ENCODE results near the gene TBC1D10B.
"Not testable (repeated sequence)": the region's sequence is repeated elsewhere in the genome, so short reads cannot be mapped to it uniquely, and the experiment has no call there.

The TBC1D10B gene

GRCh38 chr16:30324220-30324619, 46.1 kb downstream of the TBC1D10B start:
- not testable (repeated sequence) for DNase-seq

GRCh38 chr16:30318647-30319046, 51.6 kb downstream of the TBC1D10B start:
- not testable (repeated sequence) for DNase-seq

- DNase-seq: not testable (repeated sequence)
These were observed 59.4 kb downstream of the TBC1D10B start for GRCh38 chr16:30310937-30311336.

- not testable (repeated sequence) for DNase-seq
These were observed 61.0 kb downstream of the TBC1D10B start for GRCh38 chr16:30309255-30309654.

Data from suppressor macrophage (primary cell).